Medulla oblongata (tissue), 1 donor: ENCODE measurements around the gene CCND1.
"Not testable (repeated sequence)": the region's sequence is repeated elsewhere in the genome, so short reads cannot be mapped to it uniquely, and the experiment has no call there.

ENCODE experiments used
- DNase-seq: peaks from one replicate; pipeline ENCODE4 v3.0.0-alpha.2; 2015; ENCODE audit errors: extremely low spot score

The CCND1 gene

DNA sequence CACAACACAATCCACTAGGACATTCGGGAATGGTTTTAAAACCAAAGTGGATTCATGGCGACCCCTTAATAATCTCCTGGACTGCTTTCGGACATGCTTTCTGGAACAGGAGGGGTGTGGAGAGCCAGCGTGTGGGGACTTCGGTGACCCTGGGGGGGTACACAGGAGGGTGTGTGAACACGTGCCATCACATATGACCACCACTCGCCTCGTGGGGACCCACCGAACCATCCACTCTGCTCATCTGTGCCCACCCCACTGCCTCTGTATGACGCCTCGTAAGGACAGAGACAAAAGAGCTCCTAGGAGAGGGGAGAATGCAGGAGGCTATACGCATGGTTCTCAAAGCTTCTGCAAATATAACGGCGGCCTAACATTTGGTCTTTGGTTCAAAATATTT is 25.3 kb downstream of the CCND1 start:
- no peak for DNase-seq

DNA sequence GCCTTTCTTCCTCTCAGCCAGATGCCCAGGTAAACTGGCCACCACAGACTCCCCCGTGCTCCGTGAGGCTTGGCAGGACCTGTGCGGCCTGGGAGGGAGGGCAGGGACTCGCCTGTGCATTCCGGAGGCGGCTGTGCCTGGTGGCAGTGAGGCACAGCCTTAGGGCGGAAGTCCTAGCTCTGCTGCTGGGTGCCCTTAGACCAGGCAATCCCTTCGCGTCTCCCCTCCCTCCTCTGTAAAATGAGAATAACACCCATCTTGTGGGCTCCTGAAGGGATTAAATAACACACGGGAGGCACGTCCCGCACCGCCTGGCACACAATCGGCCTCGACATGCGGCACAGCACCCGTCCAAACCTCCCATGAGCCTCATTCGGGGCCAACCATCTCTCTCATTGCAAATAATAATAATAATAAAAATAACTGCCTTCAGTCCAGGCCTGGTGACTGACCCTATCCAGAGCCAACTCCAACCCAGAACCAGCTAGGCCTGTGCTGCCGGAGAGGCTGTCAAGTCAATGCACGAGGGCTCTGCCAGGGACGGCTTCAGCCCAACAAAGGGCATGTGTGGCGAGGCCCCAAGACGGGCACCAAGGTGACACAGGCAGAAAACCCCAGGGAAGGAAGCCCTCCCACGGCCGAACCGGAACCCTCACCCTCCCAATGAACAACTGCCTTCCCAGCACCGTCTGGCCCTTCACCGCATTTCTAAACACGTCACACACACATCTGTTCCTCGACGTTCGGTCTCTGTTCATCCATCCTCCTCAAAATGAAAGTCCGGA is 26.0 kb downstream of the CCND1 start:
- DNase-seq, result no peak

DNA sequence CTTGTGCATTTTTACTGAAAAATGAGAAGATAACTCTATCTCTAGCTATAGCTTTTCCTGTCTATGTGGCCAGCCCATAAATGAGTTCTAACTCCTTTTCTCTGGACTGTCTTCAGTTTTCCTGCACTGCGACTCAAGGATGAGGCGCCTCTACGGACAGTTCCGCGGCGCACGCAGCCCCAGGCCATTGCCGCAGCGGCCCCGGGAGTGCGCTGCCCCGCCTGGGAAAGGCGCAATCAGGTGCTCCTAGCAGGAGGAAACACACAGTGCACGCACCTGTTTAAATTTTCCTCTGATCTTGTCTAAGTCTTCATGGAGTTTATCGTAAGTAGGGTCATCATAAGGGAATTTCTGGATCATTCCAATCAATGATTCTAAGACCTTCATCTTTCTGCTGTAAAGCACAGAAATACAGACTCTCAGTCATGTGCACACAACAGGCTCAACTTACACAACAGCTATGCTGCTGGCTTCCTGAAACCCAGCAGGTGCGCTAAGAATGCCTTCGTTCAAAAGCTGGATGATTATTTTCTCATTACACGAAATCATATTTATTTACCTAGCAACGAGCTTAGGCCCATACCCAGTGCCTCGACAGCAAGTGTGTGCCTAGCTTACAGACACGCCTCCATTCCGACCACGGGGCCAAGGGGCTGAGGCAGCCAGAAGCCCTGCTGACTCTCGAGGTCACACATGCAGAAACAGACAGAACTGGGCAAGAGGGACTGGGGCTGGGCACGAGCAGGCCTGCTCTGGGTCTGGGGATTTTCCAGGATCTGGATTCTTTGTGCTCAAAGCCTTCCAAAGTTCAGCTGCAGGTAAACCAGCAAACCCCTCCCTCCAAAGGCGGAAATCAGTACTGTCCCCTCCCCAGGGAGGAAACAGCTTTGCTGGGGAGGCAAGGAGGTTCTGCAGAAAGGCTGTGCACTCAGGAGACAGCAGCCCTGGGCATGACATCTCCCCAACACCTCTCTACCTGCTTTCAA is 27.0 kb downstream of the CCND1 start:
- DNase-seq, result no peak

DNA sequence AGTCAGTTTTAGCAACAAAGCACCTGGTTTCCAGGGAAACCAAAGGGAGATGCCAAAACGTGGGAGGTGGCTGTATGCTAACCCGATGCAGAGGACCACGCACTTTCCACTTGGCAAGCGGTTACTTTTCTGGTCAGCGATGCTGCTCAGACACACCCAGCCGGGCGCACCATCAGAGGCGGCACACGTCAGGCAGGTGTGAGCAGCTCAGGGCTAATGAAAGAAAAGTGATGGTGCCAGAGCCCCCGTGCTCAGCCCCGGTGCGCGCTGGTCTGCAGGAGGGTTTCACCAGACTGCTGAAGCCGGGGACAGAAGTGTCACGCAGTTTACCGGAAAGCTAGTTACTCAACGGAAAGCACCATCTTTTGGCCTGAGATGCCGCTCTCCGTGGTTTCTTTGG is 28.5 kb downstream of the CCND1 start:
- DNase-seq, result no peak

DNA sequence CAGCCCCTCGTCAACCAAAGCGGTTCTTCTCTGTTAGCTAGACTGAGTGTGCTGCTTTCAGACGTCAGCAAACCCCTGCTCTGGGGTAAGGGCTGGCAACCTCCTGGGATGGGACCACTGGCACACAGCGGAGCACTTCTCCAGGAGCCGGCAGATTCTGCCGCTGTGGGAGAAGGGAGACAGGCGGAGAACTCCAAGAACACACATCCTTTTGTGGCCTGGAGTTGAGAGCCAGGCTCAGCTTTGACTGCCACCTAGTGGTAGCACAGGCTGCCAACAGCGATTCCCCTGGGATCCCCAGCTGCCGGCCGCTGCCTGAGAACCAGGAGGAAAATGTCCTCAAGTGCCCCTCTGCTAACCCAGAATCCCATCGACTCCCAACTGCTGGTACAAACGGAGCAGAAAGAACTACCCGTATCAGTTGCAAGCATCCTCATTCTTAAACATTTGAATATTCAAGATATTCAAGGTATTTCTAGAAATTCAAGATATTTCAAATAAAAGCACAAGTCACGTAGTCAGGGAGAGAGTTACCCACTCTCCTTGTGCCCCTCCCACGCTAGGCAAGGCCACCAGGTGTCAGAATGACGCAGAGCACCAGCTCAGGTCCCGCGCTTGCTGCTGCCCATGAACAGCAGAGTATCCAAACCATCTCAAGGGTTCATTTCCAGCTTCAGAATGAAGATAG is 29.3 kb downstream of the CCND1 start:
- peak; percentile 92 for DNase-seq

DNA sequence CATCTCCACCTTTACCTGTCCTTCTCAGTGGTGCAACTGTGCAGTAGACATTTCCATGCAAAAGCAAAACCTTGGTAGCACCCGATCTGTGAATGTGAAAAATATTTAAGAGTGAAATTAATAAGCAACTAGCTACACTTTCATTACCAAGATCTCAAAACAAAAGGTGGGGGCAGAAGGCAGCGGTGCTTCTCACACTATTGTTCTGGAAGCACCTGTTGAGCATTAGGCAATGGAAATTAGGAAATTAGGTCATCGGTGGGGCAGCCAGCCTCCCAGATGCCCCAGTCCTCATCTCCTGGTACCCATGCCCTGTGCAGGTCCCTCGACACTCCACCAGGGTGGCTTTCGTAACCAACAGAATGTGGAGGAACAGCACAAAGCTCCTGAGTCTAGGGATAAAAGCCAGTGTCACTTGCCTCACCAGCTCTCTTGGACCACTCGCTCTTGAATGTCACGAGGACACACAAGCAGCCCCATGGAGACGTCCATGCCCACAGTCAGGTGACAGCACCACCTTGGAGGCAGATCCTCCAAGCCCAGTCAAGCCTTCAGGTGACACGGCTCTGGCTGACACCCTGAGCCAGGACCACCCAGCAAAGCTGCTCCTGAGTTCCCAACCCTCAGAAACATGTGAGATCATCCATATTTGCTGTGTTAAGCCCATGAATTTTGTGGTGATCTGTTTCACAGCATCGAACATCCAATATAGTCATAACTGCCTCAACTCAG is 30.9 kb downstream of the CCND1 start:
- no peak for DNase-seq

DNA sequence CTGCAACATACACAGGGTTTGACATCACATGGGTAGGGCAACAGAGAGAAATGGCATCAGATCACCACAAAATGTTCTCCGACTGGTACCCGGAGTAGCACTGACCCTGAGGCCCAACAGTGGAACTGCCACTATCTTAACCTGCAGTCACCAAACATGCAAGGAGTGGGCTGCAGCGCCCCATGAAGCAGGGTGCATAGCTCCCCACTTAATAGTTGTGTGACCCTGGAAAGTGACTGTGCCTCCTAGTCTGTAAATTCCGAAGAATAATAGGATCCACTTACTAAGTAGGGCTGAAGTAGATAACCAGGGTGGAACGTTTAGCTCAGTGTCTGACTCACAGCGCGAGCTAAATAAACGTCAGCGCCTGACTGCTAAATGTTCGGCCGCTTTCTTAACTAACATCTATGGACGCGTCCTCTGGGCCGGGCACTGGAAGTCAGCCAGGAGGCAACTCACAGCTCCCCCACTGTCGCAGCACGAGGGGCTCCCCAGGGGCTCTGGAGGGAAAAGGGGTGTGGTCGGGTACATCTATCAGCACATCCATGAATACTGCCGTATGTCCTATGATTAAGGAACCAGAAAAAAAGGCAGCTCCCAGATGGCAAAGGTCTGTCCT is 33.4 kb downstream of the CCND1 start:
- DNase-seq, result no peak

DNA sequence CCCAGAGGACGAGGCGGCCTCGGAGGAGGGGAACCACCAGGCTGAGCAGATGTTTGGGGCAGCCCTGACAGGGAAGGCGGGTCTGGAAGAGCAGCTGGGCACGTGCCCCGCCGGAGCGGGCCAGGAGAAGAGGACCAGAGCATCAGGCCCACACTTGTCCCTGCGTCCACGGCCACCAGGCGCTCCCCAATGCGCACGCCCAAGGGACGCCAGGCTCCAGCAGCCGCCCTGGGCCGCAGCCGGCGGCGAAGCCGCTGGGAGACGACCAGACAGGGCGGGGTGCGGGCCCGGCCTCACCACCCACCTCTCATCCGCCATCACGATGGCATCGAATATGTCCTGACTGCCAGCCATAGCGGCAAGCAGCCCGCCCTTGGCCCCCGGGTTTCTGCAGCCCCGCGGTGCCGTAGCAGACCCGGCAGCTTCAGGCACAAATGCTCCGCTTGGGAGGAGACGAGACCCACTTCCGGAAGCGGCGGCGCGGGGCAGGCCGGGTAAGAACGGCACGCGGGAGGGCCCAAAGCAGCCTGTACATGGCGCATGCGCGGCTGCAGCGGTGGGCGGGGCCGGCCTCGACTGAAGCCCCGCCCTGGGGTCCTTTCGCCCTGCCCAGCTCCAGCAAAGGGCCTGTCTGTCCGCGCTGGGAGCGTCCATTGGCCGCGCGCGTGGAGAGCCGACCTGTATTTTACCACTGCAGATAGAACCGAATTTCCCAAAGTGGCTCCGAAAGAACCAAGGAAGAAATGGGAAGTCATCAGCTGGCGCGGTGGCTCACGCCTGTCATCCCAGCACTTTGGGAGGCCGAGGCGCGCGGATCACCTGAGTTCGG is 34.1 kb downstream of the CCND1 start, which contains the start of gene LTO1:
LTO1 (minus strand) TSS at position 468 of the 829 bp plus-strand sequence; CDS start at position 354, 114 bp downstream.
- peak; percentile 94 for DNase-seq

DNA sequence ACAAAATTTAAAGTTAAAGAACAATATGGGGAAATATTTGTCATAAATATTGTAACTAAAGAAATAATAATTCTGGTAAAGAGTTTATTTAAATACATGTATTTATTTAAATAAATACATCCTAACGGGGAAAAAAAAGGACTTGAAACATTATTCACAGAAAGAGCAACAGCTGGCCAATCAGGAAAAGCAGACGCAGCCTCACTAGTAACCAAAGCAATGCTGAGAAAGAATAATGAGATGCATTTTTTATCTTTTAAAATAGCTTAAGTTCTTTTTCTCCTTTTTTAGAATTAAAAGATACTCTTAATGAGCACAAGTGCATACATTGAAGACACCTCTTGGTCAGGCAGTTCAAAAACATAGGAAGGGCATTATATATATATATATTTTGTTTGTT is 36.8 kb downstream of the CCND1 start:
- no peak for DNase-seq

DNA sequence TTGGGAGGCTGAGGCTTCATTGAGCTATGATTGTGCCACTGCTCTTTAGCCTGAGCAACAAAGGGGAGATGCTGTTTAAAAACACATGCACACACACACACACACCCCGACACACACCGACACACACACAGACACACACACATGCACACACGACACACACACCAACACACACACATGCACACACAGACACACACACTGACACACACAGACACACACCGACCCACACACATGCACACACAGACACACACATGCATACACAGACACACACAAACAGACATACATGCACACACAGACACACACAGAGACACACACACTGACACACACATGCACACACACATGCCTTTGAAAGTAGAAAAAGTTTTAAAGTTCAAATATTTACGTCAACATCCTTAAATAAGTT is 39.7 kb downstream of the CCND1 start:
- DNase-seq, result no peak

DNA sequence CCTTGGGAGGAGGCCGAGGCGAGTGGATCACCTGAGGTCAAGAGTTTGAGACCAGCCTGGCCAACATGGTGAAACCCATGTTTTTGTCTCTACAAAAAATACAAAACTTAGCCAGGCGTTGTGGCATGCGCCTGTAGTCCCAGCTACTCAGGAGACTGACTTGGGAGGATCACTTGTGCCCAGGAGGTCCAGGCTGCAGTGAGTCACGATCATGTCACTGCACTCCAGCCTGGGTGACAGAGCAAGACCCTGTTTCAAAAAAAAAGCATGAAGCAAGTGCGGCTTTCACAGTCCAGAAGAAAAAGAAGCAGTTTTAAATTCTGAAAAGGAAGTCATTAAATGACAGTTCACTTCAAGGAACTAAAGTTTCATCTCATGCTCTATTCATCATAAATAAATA is 41.3 kb downstream of the CCND1 start:
- no peak for DNase-seq

DNA sequence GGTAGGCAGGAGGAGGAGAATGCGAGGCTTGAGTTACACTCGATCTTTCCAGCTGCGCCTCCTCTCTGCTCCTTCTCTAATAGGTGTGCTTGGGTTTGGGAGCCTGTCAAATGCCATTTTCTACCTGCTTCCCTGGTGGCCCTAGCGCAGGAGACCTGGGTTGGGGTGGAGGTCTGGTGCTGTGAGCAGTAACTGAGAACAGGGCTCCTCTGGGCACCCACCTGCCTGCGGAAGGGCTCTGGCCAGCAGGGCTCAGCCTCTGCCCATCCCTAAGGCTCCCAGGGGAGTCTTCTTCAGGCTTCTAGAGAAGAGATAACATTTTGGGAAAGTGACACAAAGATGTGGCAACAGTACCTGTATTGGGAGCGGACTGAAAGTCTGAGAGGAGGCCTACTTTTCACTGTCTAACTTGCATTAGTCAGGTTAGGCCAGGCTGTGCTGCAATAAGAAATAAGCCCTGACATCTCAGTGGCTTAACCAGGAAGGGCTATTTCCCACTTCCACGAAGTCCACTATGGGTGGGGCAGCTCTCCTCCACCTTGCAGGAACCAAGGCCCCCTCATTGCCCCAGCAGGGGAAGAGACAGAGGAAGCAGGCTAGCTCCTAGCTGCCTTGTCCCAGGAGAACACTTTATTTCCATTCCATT is 41.8 kb downstream of the CCND1 start:
- DNase-seq, result no peak

DNA sequence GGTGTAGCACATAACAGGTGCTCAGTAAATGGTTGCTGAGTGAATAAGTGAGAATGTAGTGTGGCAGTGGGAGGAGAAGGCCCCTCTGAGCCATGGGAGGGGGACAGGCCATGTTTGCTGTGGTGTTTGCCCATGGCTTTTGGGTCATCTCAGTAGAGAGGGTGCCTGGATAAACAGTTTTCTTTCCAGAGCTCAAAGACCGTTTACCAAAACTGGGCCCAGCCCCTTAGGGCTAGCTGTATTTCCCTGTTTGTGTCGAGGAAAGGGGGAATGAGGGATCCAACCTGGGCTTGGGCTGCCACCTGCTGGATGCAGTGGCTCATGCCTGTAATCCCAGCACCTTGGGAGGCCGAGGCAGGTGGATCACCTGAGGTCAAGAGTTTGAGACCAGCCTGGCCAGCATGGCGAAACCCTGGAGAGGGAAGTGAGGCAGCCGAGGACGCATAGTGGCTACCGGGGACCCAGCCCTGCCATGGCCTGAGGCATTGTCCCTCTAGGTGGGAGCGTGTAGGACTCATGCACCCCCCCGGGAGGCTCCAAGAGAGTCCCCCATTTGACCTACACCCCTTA is 42.9 kb downstream of the CCND1 start:
- no peak for DNase-seq

DNA sequence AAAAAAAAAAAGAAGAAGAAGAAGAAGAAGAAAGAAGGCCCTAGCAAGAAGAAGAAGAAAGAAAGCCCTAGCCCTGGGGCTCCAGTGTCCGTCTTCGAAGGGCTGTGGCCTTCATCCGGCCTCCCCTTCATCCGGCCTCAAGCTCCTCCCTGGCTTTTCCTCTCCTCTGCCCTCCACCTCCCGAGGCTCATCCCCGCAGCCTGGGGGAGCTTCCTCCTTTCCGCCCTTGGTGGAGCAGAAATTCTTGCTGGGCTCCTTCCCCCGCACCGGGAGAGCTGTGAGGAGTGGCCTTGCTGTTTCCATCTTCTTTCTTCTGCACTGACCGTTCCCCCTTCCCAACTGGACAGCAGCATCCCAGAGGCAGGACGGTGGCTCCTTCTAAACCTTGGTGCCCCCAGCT is 43.7 kb downstream of the CCND1 start:
- DNase-seq, result no peak

DNA sequence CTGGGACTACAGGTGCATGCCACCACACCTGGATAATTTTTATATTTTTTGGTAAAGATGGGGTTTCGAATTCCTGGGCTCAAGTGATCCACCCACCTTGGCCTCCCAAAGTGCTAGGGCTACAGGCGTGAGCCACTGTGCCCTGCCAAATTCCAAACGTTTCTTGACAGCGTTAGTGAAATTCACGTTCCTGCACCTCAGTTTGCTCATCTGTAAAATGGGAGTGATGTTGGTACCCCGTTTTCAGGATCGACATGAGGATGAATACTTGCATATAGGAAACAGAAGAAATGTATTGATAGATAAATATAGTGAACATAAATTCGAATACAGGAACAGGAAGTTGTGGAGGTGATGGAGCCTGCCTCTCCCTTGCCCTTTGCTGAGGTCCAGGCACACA is 44.4 kb downstream of the CCND1 start:
- no peak for DNase-seq

DNA sequence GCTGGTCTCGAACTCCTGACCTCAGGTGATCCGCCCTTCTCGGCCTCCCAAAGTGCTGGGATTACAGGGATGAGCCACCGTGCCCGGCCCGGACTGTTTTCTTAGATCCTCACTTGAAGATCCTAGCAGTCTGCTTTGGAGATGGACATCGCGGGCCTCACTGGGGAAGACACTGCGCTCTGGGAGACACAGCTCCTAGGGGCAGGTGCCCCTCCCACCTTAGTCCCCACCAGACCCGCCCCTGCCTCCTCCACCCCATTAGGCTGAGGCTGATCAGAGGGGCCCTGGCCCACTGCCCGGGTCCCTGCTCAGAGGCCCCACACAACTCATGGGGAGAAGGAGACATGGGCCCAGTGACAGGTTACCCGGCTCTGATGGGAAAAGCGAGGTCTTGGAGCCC is 45.5 kb downstream of the CCND1 start:
- no peak for DNase-seq

DNA sequence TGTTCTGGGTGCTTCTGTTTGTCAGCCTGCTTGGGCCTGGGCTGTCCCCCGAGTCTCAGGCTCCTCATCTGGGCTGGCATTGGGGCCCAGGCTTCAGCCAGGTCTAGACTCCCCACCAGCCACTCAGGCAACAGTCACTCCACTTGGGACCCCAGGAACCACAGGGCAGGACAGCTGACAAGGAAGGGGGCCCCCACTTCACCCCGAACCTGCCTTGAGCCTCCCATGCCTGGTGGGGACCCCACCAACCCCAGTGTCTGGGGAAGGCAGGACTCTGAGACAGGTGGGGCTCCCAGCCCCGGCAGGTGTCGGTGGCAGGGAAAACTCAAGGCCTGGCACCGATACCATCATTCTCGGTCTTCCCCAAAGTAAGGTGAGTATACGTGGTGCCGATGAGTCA is 45.9 kb downstream of the CCND1 start:
- DNase-seq, result no peak

DNA sequence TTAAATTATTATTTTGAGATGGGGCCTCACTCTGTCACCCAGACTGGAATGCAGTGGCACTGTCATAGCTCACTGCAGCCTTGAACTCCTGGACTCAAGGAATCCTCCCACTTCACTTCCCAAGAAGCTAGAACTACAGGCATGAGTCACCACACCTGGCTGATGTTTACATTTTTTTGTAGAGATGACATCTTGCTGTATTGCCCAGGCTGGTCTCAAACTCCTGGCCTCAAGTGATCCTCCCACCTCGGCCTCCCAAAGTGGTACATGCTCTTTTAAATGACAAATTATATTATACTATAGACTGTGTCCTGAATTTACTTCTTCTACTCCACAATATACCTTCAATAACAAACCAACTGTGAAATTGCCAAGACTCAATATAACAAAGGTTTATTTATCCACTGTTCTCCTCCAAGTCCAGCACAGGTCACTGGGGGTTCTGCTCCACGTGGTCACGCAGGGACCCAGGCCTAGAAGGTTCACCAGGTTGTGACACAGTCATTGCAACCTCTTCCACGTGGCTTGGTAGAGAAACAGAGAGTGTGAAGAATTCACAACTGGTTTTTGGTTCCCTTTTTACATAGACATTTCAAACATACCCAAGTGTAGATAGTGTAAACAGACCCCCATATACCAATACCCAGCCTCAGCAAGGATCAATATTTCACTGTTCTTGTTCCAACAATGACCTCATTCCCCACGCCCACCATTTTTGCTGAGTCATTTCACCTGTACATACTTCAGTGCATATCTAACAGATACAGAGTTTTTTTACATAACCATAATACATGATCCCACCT is 47.2 kb downstream of the CCND1 start:
- not testable (repeated sequence) for DNase-seq
